ENCODE data around the gene PCK2.
A peak's percentile ranks its signal among the peaks of the same experiment; 100 is the strongest.

Gene PCK2

DNA sequence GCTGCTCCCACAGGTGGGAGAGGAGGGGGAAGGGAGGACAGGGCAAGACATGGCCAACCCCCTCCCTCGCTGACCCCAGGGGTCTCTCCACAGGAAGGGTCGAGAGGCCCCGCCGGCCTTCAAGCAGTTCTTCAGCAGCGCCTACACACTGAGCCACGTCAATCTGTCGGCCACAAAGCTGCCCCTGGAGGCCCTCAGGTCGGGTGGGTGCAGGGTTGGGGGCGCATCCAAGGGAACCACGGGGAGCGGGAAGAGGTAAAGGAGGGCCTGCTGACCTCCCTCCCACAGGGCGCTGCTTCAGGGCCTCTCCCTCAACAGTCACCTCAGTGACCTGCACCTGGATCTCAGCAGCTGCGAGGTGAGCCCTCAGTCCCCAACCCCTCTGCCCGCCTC, 36.2 kb upstream of the PCK2 start:
- no peak for DNase-seq (ENCODE audit: low read depth)
- TF ChIP-seq CTCF (IDR thresholded peaks at IDR 0.05; ENCODE audit: insufficient read depth, low read depth, low read length, missing control alignments): no peak
- no peak overlapping the region for H3K4me3 ChIP-seq (ENCODE audit: low read length)

DNA sequence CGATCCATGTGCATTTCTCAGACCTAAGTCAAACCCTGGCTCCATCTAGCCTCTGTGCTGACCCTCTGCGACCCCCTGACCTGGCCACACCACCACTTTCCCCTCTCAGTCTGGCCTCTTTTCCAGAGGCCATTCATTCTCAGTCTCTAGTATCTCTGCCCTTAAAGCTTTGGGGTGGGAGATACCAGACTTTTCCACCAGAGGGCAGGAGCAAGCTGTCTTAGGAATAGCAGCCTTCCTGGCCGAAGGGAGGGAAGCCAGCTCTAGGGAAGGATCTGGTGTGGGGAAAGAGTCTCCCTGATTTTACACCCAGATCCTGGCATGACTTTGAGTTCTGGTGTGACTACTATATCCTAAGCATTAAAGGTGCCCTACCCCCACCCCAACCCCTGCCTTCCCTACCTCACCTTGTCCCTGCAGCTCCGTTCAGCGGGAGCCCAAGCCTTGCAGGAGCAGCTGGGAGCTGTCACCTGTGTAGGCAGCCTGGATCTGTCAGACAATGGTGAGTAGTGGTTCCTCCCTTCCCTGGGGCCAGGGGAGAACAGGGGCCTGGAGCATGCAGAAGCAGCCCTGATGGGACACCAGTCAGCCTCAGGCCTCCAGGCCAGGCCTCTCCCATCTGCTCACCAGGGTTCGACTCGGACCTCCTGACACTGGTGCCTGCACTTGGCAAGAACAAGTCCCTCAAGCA, 35.7 kb upstream of the PCK2 start:
- H3K4me3 ChIP-seq (ENCODE audit: low read length): no peak overlapping the region
- TF ChIP-seq CTCF (IDR thresholded peaks at IDR 0.05; ENCODE audit: insufficient read depth, low read depth, low read length, missing control alignments): peak; percentile 82
- peak; percentile 71 for DNase-seq (ENCODE audit: low read depth)

DNA sequence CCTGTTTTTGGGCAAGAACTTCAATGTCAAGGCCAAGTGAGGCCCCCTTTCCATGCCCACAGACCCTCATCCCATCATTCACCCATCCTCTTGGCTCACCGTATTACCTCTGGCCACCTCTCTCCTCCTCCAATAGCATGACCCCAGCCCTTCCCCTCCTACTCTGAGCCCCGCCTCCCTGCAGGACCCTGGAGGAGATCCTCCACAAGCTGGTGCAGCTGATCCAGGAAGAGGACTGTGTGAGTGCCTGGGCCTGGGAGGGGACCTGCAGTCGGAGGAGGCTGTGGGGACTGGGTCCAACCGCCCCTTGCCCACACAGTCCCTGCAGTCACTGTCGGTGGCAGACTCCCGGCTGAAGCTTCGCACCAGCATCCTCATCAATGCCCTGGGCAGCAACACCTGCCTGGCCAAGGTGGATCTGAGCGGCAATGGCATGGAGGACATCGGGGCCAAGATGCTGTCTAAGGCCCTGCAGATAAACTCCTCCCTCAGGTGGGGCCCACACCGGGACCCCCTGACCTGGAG, 35.1 kb upstream of the PCK2 start:
- TF ChIP-seq CTCF (IDR thresholded peaks at IDR 0.05; ENCODE audit: insufficient read depth, low read depth, low read length, missing control alignments): no peak
- DNase-seq (ENCODE audit: low read depth): no peak
- no peak overlapping the region for H3K4me3 ChIP-seq (ENCODE audit: low read length)

GRCh38 chr14:24059841-24060388, 34.2 kb upstream of the PCK2 start:
- H3K4me3 ChIP-seq (ENCODE audit: low read length): no peak overlapping the region
- DNase-seq (ENCODE audit: low read depth): no peak
- no peak for TF ChIP-seq CTCF (IDR thresholded peaks at IDR 0.05; ENCODE audit: insufficient read depth, low read depth, low read length, missing control alignments)

- TF ChIP-seq CTCF (IDR thresholded peaks at IDR 0.05; ENCODE audit: insufficient read depth, low read depth, low read length, missing control alignments): no peak
- H3K4me3 ChIP-seq (ENCODE audit: low read length): no peak overlapping the region
- no peak for DNase-seq (ENCODE audit: low read depth)
Measured at GRCh38 chr14:24060443-24060842, 33.7 kb upstream of the PCK2 start.

DNA sequence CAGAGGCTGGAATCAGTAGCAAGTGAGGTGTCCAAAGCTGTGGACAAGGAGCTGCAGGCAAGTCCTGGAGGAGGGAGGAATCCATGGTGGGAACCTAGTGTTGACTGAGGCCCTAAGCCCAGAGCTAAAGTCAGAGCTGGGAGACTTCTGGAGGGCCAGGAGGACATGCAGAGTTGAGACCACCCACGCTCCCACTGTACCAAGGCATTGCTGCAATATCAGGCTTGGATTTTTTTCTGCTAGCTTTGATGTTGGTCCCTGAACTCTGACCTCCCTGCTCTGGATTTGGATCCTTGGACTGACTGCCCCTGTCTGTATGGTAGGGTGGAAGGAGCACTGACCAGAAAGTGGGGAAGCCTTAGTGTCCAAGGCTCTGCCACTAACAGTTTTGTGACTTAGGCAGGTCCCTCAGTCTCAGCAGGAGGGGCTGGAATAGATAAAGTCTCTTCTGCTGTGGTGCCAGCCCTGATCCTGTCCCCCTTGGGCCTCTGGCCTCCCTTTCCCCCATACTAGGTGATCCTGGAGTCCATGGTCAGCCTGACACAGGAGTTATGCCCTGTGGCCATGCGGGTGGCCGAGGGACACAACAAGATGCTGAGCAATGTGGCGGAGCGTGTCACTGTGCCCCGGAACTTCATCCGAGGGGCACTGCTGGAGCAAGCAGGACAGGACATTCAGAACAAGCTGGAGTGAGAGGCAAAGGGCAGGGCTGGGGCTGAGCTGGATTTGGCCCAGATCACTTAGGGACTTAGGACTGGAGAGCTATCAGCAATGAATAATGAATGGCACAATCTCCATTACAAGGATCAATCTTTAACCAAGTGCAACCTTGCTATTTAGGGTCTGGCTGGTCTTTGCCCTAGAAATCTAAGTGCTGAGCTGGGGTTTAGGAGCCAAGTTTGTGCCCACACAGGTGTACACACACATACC, 32.9 kb upstream of the PCK2 start:
- H3K4me3 ChIP-seq (ENCODE audit: low read length): no peak overlapping the region
- DNase-seq (ENCODE audit: low read depth): no peak
- no peak for TF ChIP-seq CTCF (IDR thresholded peaks at IDR 0.05; ENCODE audit: insufficient read depth, low read depth, low read length, missing control alignments)

All from epithelial cell of esophagus (primary cell).